T-helper 2 cell (primary cell): ENCODE results near the gene EIF2S3B.
A peak's percentile ranks its signal among the peaks of the same experiment; 100 is the strongest.

Experiments
- DNase-seq, 5 experiments: peaks; one replicate each; pipeline versions ENCODE4 v3.0.0 to v3.0.0-alpha.2; 2012 to 2022

EIF2S3B gene

DNA sequence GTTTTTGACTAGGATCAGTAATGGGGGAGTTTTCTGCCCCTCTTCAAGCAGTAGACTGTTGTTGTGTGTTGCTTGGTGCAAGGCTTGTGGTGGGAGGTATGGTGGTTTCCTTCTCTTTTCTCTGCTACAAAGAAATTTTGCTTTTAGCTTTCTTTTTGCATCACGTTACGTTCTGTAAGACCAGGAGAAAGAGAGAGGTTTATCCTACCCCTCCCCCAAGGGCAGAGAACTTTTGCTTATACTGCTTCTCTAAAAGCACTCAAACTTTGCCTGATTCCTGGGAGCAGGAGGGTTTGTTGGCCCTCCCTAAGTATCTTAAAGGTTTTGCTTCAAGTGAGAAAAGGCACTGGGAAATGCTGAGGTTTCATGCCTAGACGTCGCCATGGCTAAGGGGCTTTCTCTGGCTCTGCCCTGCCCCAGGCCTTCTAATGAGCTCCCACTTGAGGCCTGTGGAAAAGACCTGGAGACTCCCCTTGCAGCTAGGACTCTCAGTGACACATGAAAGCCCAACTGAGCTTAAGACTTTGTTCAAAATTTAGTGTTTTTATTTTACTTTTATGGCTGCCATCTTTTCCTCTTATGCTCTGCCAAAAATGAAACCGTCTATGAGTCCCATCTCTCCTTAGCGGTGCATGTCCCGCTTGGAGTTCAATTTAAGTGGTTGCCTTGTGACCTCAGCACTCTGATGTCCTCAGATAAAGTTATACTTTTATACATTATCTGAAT is 49.2 kb downstream of the EIF2S3B start:
- DNase-seq = peak in 1 of 5 experiments; percentile 69

DNA sequence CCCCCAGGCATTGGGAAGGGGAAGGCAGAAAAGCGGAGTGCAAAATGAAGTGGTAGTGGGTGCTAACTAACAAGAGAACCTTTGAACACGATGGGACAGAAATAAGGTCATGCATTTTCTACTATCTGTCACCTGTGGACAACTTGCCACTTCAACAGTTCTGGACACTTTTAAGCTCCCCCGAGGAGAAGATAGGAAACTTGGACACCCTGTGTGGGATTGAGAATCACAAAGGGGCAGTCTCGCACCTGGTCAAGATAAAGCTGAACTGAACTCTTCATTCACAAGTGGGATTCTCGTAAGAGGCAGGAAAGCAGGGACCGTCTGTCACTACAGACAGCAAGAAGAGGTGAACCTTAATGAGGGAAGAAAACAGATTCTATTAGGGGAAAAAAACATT is 51.6 kb downstream of the EIF2S3B start:
- DNase-seq = no peak

DNA sequence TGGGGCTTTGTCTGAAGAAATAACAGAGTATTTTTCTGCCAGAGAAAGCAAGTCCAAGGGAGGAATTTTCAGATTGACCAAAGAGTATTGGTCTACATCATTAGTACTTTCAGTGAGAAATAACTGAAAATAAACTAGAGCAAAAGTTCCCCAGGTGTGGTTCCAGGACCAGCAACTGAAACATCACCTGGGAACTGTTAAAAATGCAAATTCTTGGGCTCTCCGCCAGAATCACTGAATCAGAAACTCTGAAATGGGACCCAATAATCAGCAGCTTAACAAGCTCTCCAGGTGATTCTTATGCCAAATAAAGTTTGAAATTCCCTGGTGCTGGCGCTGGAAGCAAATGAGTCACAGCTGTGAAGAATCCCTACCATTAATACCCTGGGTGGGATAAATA is 52.1 kb downstream of the EIF2S3B start:
- no peak for DNase-seq
